ENCODE results near the gene ABLIM3.
"Not testable (repeated sequence)": the region's sequence is repeated elsewhere in the genome, so short reads cannot be mapped to it uniquely, and the experiment has no call there.

The ABLIM3 gene

DNA sequence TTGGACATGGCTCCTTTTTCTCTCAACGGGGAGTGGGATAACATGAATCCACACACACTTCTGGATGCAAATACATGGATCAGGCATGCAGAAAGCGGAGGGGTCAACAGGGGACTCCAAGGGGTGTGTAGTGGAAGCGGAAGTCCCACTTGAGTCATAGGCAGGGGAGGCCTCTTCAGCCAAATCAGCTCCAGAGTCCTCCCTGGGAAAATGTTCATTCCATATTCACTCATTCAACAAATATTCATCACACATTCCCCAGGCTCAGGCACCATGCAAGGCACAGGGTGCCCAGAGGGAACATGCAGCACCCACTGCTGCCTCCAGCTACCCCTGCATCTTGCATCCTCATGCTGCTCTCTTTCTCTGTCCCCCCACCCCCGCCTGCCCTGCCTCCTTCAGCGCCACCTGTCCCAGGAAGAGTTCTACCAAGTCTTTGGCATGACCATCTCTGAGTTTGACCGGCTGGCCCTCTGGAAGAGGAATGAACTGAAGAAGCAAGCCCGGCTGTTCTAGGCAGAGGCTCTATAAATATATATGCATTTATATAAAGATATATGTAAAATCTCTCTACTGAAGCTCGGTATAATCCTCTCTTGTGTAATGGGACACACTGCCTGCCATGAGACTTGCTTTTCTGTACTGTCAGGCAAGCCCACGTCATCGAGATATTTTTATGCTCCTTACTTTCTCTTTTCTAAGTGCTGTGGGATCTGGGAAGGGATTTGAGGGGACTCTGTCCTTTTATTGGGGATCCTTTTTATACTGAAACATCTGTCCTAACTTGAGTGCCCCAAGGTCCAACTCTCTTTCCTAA, 116.8 kb downstream of the ABLIM3 start:
- no peak for DNase-seq

DNA sequence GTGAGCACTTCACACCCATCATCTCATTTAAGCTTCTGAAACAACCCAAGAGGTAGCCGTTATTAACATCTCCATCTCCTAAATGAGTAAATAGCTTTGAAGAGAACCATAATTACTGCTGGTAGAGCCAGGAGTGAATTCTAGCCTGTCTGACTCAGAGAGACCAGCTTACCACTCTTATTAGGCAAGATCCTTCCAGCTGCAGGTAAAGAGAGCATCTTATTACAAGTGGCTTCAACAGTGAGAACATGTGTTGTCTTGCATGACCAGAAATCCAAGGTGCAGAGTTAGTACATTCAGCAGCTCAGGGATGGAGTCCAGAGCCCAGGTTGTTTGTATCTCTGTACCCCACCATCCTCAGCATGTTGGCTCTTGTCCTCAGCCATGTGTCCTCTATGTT, 119.5 kb downstream of the ABLIM3 start:
- DNase-seq = no peak

- DNase-seq = no peak
These were observed 120.0 kb downstream of the ABLIM3 start for GRCh38 chr5:149261246-149261645.

DNA sequence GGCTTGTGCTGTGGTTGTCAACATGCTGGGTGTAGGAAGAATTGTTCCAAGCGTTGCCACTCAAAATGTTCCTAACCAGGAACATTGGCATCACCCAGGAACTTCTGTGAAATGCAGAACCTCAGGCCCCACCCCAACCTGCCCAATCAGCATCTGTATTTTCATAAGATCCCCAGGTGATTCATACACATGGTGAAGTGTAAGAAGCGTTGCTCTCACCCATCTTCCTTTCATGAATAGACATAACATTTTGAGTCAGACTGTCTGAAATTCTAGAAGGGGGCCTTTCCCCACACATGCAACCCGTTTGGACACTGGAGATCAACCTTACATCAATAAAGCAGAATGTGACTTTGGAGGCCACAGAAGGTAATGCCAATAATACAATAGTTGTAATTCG, 121.0 kb downstream of the ABLIM3 start:
- no peak for DNase-seq

- no peak for DNase-seq
These were observed 123.3 kb downstream of the ABLIM3 start for GRCh38 chr5:149264439-149265067.

DNA sequence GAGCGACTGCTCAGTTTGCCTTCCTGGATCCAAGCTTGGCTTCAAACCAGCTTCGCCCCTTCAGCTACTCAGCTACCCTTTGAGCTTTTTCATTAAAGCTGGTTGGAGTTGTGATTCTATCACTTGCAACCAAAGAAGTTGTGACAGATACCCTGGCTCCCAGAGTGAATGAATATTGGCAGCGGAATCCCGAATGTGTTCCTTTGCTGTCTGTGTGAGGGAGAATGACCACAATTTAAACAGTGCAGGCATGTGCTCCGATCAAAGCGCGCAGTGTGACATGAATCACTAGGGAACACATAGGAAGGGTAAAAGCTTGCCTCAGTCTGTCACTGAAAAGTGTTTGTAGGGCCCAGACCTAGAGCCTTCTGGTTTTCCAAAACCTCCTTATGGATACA, 123.8 kb downstream of the ABLIM3 start:
- DNase-seq = no peak

- DNase-seq = no peak
These were observed 124.3 kb downstream of the ABLIM3 start for GRCh38 chr5:149265597-149265996.

DNA sequence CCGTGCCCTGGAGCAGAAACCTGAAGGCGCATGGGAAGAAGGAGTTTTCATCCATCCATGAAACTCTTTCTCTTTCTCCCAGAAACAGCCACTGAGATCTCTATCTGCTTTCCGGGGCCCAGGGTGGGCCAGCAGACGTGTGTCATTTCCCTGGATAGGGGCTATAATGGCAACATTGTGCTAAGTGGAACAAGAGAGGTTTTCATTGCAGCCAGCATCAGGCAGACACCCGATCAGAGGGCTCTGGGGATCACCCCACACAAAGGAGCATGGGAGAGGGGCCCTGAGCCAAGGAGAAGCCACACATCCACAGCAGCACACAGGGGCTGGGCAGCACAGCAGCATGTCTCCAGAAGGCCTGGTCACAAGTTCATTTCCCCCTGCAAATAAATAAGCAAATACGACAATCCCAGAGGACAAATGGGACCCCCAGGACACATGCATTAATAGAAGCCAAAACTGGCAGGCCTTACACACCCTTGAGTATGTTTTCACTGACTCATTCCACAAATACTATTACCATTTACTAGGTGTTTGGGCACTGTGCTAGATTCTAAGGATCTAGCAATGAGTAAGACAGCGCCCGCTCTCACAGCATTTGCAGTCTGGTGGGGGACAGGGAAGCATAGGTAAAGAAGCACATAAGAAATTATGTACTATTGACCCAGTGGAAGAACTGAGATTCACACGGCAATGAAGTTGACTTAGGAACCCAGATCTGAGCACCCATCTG, 126.1 kb downstream of the ABLIM3 start:
- DNase-seq = no peak

DNA sequence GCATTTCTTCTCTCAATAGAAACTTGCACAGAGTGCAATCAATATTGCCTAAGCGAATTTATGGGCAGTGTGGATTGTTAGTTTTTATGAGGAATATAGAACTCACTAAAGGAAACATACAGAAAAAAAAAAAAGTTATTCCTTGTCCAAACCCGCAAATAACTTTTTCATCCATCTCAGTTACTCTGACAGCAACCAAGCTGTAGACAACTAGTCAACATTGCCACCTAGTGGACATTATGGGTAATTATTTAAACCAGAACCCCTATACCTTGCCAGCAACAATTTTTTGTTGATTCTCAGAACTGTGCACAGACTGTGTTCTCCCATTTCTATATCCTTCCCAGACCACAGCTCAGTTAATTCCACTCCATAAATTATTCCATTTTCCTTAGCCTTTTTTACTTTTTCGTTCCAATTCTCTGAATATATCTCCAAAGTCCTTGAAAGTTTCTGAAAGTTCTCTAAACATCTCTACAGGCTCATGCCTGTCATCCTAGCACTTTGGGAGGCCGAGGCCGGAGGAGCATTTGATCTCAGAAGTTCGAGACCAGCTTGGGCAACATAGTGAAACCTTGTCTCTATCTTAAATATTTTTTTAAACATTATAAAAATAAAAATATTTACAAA, 127.8 kb downstream of the ABLIM3 start:
- DNase-seq = no peak

- peak; percentile 72 for DNase-seq
These were observed 130.0 kb downstream of the ABLIM3 start for GRCh38 chr5:149271195-149271715.

DNA sequence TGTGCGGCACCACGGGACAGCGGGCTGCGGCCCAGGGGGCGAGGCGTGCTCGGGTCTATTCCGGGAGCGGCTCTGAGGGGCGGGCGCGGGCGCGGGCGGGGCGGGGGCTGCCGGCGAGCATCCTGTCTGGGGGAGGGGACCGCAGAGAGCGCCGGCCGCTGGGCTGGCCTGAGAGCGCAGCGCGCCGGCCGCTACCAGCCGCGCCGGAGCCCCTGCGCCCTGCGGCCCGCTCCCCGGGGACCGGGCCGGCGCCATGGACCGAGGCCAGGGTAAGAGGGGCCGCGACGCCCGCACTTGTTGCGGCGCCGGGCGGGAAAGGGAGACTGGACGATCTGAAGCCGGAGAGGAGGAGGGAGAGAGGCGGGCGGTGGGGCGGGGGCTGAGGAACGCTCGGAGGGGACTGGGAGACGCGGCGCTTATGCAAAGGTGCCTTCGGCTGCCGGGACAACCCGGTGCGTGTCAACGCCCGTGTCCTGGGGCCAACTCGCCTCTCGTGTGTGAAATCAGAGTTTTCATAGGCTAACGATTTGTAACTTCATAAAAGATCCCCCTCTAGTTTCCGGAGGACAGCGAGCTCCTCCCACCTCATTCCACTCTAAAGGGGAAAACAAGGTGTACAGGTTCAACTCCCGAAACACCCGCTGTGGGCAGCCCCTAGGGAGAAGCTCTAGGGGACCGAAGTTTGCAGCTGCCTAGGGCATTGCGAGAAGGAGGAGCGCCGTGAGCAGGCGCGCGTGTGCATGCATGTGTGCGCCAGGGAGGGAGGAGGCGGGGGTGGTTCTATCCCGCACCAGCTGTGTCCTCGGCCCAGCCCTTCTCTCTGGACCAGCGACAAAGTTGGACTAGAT, 130.6 kb downstream of the ABLIM3 start, which contains the start of gene AFAP1L1:
Gene AFAP1L1, plus strand, starts transcription at position 144 of the 848 bp plus-strand sequence. Its CDS starts 110 bp downstream, at position 254.
- peak; percentile 62 for DNase-seq

DNA sequence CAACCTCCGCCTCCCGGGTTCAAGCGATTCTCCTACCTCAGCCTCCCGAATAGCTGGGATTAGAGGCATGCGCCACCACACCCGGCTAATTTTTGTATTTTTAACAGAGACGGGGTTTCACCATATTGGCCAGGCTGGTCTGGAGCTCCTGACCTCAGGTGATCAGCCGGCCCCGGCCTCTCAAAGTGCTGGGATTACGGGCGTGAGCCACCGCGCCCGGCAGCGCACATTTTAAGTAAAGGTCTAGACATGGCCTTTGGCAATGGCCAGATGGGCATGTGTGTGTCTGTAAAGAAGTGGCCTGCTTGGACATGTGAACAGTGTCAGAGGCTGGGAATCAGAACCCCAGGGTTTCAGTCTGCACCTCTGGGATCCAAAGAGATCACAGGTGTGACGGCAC, 131.5 kb downstream of the ABLIM3 start:
- not testable (repeated sequence) for DNase-seq

DNA sequence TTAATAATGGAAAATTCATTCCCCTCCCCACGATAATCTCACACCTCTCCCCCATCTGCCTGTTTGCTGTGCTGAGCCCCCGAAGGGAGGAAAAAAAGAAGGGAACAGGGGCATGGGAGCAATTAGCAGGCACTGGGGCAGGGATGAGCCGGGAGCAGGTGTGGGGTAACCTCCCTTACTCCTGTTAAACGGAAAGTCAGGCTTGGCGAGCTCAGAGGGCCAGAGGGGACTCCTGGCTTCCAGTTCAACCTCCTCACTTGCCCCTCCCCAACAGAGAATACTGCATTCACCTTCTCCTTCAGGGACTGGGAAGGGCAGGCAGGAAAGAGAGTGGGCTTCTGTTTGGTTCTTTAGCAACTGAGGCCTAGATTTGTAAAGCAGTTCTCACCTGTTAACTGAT, 131.9 kb downstream of the ABLIM3 start:
- no peak for DNase-seq

DNA sequence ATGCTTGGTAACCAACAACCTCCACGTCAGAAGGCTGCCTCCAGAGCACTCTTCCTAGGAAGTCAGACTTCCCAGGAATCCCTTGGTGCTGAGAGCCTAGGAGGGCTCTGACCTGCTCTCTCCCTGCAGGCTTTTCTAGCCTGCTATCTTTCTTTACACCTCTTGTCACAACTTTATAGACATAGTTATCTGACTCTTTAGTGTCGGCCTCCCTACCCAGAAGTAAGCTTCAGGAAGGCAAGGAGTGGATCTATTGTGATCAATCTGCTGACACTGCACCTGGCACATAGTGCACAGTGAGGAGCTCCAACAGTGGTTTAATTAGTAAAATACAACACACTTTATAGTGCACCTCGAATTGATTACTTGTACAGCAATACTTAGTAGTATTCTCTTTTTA, 132.7 kb downstream of the ABLIM3 start:
- DNase-seq = no peak

DNA sequence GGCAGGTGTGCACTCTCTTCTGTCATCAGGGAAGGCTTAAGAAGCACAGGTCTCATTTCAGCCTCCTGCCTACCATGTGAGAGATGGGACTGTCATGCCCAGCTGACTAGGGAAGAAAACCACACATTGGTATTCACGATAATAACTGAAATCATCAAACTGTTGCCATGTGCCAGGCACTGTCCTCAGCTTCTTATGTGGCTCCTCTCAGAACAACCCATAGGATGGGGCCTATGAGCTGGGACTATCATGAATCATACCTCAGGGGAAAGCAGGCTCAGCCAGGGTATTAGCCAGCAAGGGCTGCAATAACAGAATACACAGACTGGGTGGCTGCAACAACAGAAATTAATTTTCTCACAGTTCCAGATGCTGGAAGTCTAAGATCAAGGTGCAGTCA, 133.6 kb downstream of the ABLIM3 start:
- no peak for DNase-seq

DNA sequence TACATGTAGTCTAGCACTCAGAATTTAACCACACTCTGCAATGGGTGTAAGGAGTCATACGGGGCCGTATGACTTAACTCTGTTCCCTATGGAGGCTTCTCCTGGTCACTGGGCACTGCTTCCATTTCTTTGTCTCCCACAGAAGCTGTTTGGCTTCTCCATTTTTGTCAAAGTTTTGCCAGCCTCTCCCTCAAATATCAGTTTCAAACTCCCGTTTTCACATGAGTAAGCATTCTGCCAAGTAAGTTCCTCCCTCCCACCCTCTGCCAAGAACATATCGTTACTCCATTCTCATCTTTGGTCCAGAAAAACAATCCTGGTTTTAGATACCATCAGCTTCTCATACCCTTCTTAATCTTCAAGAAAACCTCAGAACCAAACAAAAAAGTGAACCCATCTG, 136.5 kb downstream of the ABLIM3 start:
- no peak for DNase-seq

GRCh38 chr5:149278451-149279210, 137.3 kb downstream of the ABLIM3 start:
- DNase-seq = no peak

DNA sequence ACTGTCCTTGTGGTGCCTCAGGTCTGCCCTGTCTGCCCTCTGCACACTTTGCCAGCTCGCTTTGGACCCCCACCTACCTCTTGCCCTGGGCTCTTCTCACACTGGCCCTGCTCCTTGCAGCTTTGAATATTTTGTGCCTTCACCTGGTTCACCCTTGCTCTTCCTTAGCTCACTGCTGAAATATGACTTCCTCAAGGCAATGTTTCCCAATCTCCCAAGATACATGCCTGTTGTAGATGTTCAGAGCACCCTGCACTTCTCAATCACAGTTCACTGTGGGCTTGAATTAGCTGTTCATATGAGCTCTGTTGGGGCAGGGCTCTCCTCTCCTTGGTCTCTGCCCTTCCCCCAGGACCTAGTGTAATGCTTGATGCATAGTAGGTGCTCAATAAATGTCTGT, 138.4 kb downstream of the ABLIM3 start:
- no peak for DNase-seq

DNA sequence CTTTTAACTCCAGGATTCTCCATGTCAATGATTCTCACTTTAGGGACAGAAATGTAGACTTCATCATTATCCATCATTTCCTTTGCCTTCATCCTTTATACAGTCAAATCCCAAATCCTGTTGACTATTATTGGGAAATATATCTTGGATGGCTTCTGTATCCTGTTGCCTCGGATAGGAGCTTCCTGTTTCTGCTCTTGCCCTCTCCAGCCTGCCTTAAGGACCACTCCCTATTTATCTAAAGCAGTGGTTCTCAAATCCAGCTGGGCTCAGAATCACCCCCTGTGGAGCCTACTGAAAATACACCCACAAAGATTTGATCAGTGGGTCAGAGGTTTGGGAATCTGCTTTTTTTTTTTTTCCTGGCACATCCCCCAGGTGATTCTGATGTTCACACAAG, 138.8 kb downstream of the ABLIM3 start:
- no peak for DNase-seq

DNA sequence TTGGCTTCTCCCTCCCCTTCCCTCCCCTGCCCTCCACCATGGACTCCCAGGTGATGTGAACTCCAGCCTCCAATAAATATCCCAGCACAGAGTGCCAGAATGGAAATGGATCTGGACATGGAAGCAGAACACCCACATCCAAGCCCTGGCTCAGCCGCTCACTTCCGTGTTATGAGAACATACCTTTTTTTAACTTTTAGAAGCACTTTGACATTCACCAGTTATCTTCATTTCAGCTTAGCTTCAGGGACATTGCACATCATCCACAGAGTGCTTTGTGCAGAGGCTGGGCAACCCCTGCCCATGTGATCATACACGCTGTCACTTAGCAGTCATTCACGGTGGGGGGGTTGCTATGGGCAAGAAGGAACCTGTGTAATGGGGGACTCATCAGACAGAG, 139.5 kb downstream of the ABLIM3 start:
- no peak for DNase-seq
